Measurements from ENCODE around the gene CTDP1. TPM values are rescaled to one million over a fixed set of nuclear protein-coding genes. Genes with fewer than 3 reads are reported as not detected.

The CTDP1 gene
- total RNA-seq, 1 experiment from 2014 or later = 20.3 TPM

DNA sequence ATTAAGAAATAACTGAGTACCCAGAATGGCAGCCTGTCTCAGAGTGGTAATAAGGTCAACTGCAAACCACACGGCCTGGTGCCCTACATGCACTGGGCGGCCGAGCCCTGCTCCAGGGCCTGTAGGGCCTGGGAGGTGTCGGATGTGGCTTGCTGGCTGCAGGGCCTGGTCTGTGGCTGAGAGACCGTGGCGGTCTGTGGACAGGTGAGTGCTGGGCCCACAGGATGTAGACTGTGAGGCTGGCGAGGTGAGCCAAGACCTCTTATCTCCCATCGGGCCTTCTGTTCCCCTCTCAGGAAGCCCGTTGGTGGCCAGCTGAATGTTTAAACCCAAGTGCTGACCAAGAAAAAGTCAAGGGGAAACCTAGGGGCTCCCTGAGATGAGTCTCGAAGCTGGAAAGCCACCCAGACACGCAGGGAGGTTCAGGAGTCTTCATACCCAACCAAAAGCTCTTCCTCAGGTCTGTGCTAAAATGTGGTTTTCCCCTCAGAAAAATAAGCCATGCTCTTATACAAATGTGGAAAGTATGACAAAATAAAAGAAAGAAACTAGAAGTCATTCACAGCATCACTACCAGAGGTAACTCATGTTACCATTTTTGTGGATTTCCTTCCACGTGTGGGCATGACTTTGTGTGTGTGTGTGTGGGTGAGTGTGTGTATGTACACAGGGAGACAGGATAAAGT, 47.7 kb upstream of the CTDP1 start:
- Mint-ChIP-seq H3K27me3 (ENCODE audit: insufficient read depth, unreplicated experiment) (no peaks in the 10 kb centered on the region), H3K4me1 (ENCODE audit: insufficient read depth, unreplicated experiment) (no peaks in the 10 kb centered on the region), H3K36me3 (ENCODE audit: insufficient read depth, unreplicated experiment) (peaks cover 6% of the 10 kb centered on the region), H3K9me3 (ENCODE audit: unreplicated experiment) (peaks cover 37% of the 10 kb centered on the region), H3K4me3 (ENCODE audit: unreplicated experiment) (no peak overlapping the region), H3K27ac (ENCODE audit: low read depth, unreplicated experiment) (no peak overlapping the region)
- TF ChIP-seq, protein P1, sequence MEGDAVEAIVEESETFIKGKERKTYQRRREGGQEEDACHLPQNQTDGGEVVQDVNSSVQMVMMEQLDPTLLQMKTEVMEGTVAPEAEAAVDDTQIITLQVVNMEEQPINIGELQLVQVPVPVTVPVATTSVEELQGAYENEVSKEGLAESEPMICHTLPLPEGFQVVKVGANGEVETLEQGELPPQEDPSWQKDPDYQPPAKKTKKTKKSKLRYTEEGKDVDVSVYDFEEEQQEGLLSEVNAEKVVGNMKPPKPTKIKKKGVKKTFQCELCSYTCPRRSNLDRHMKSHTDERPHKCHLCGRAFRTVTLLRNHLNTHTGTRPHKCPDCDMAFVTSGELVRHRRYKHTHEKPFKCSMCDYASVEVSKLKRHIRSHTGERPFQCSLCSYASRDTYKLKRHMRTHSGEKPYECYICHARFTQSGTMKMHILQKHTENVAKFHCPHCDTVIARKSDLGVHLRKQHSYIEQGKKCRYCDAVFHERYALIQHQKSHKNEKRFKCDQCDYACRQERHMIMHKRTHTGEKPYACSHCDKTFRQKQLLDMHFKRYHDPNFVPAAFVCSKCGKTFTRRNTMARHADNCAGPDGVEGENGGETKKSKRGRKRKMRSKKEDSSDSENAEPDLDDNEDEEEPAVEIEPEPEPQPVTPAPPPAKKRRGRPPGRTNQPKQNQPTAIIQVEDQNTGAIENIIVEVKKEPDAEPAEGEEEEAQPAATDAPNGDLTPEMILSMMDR (IDR thresholded peaks at IDR 0.05; ENCODE audit: unreplicated experiment) = no peak
- intact Hi-C loops (cut with micrococcal nuclease) = no loop called here
- BruUV-seq (replicated peaks) = no TSS peak
- ChIA-PET POLR2A (no interaction called here), CTCF (no interaction called here)
- no peak for DNase-seq (ENCODE audit: unreplicated experiment)

DNA sequence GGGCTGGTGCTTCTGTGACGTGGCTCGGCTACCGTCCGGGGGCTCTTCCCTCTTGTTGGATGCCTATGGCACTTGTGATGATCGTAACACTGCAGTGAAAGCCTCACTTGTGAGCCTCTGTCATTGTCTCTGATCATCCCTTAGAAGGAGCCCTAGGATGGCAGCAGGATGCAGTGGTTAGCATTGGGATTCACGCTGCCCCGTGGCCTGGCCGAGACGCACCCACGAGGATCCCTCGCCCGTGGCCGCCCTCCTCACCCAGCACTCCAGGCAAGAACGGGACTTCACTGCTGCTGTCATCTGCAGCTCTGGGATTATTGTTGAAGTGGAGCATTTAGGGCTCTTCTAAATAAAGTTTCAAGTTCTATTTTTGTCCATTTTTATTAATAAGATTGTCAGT, 46.8 kb upstream of the CTDP1 start:
- no peaks in the 10 kb centered on the region for H3K27me3 Mint-ChIP-seq (ENCODE audit: insufficient read depth, unreplicated experiment)
- H3K36me3 Mint-ChIP-seq (ENCODE audit: insufficient read depth, unreplicated experiment) = peaks cover 6% of the 10 kb centered on the region
- CTCF ChIA-PET = no interaction called here
- BruUV-seq (replicated peaks) = no TSS peak
- intact Hi-C loops (cut with micrococcal nuclease) = no loop called here
- POLR2A ChIA-PET = no interaction called here
- no peak overlapping the region for H3K4me3 Mint-ChIP-seq (ENCODE audit: unreplicated experiment)
- DNase-seq (ENCODE audit: unreplicated experiment) = no peak
- H3K9me3 Mint-ChIP-seq (ENCODE audit: unreplicated experiment) = peaks cover 35% of the 10 kb centered on the region
- H3K27ac Mint-ChIP-seq (ENCODE audit: low read depth, unreplicated experiment) = no peak overlapping the region
- TF ChIP-seq, protein P1 (IDR thresholded peaks at IDR 0.05; ENCODE audit: unreplicated experiment) = no peak
- no peaks in the 10 kb centered on the region for H3K4me1 Mint-ChIP-seq (ENCODE audit: insufficient read depth, unreplicated experiment)

DNA sequence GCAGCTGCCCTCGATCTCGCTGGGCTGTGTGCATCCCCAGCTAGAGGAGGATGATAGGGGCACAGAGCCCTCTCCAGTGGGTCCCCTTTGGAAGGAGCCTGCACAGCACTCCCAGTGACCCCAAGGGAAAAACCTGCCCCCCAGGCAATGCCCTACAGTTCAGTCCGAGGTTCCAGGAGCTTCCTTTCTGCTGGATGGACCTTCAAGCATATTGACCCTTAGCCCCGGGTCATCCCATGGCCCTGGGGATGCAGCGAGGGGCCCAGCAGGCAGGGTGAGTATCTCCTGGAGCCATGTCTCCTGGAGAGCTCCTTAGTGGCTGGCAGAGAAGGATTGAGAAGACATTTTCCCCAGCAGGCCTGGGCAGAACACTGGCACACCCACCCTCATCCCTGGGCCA, 45.4 kb upstream of the CTDP1 start:
- TF ChIP-seq, protein P1 (IDR thresholded peaks at IDR 0.05; ENCODE audit: unreplicated experiment) = no peak
- Mint-ChIP-seq H3K27ac (ENCODE audit: low read depth, unreplicated experiment) (no peak overlapping the region), H3K4me3 (ENCODE audit: unreplicated experiment) (no peak overlapping the region), H3K9me3 (ENCODE audit: unreplicated experiment) (peaks cover 22% of the 10 kb centered on the region), H3K27me3 (ENCODE audit: insufficient read depth, unreplicated experiment) (no peaks in the 10 kb centered on the region), H3K4me1 (ENCODE audit: insufficient read depth, unreplicated experiment) (no peaks in the 10 kb centered on the region), H3K36me3 (ENCODE audit: insufficient read depth, unreplicated experiment) (peaks cover 6% of the 10 kb centered on the region)
- no peak for DNase-seq (ENCODE audit: unreplicated experiment)
- CTCF ChIA-PET = interaction anchor here (0.9 to 1.3 kb wide), 2 partner anchors 9 to 10 kb away, joined by 5 to 6 read pairs; no protein-coding TSS in a partner anchor
- POLR2A ChIA-PET = no interaction called here
- intact Hi-C loops (cut with micrococcal nuclease) = no loop called here
- no TSS peak for BruUV-seq (replicated peaks)

DNA sequence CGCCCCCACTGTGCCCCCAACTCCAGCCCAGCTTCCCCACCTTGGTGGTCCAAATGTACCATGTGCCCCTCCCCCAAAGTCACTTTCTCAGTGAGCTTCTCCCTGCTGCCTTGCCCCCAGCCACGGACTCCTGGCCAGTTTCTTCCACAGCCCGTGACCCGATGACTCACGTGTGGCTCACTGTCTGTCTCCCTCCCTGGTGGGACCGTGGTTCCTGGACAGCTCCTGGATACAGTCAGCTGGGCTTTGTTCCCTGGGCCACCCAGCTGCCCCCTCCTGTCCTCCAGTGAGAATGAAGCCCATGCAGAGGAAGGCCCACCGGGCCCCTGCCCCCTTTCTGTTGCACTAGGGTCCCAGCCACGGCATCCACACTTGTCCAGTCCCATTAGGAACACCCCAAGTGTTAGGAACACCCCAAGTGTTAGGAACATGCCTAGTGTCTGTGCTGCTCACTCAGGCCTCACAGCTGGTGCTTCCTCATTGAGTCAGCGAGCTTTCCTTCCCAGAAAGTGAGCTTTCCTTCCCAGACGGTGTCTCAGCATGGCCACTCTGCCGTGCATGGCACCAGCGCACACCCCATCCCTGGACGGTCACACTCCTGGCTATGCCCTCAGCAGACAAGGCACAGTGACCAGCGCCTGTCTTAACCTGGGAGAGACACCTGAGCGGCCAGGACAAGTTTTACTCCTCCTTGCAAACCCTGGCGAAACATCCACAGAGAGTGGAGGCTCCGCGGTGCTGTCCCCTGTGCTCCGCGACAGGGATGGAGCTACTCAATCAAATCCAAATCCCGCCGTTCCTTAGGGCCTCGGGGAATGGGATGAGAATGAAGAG, 44.8 kb upstream of the CTDP1 start:
- TF ChIP-seq, protein P1 (IDR thresholded peaks at IDR 0.05; ENCODE audit: unreplicated experiment) = no peak
- H3K36me3 Mint-ChIP-seq (ENCODE audit: insufficient read depth, unreplicated experiment) = peaks cover 6% of the 10 kb centered on the region
- ChIA-PET POLR2A (no interaction called here), CTCF (interaction anchor here (0.7 to 1.3 kb wide), 3 partner anchors 8 to 1960 kb away, joined by 3 to 6 read pairs (median 5); no protein-coding TSS in a partner anchor)
- no TSS peak for BruUV-seq (replicated peaks)
- no peak for DNase-seq (ENCODE audit: unreplicated experiment)
- H3K4me1 Mint-ChIP-seq (ENCODE audit: insufficient read depth, unreplicated experiment) = no peaks in the 10 kb centered on the region
- no peak overlapping the region for H3K4me3 Mint-ChIP-seq (ENCODE audit: unreplicated experiment)
- peaks cover 22% of the 10 kb centered on the region for H3K9me3 Mint-ChIP-seq (ENCODE audit: unreplicated experiment)
- intact Hi-C loops (cut with micrococcal nuclease) = no loop called here
- no peaks in the 10 kb centered on the region for H3K27me3 Mint-ChIP-seq (ENCODE audit: insufficient read depth, unreplicated experiment)
- H3K27ac Mint-ChIP-seq (ENCODE audit: low read depth, unreplicated experiment) = no peak overlapping the region
